HuH-7 (cell line): ENCODE results near the gene MUTYH.
"Not testable (repeated sequence)": the region's sequence is repeated elsewhere in the genome, so short reads cannot be mapped to it uniquely, and the experiment has no call there.

Experiments used
- DNase-seq: peaks from one replicate; pipeline ENCODE4 v3.0.0; 2011; ENCODE audit warnings: low spot score

MUTYH gene

DNA sequence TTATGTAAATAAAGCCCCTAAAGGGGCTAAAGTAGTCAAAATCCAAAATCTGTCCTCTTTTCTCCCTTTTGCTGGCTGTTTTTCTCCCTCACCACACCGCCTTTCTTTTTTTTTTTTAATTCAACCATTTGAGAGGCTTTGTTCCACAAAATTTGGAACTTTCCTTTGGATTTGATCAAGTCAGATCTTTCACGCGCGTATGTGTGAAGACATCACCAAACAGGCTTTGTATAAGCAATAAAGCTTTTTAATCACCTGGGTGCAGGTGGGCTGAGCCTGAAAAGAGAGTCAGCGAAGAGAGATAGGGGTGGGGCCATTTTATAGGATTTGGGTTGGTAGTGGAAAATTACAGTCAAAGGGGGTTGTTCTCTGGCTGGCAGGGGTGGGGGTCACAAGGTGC lies 18.8 kb downstream of the MUTYH start:
- DNase-seq: no peak

DNA sequence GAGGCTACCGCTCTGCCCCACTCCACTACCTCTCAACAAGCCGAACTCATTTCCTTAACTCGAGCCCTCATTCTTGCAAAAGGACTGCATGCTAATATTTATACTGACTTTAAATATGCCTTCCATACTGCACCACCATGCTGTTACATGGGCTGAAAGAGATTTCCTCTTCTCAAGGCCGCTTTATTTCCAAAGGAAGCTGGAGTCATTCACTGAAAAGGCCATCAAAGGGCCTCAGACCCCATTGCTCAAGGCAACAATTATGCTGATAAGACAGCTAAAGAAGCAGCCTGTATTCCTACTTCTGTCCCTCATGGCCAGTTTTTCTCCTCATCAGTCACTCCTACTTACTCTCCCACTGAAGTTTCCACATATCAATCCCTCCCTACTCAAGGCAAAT lies 20.5 kb downstream of the MUTYH start:
- no peak for DNase-seq

DNA sequence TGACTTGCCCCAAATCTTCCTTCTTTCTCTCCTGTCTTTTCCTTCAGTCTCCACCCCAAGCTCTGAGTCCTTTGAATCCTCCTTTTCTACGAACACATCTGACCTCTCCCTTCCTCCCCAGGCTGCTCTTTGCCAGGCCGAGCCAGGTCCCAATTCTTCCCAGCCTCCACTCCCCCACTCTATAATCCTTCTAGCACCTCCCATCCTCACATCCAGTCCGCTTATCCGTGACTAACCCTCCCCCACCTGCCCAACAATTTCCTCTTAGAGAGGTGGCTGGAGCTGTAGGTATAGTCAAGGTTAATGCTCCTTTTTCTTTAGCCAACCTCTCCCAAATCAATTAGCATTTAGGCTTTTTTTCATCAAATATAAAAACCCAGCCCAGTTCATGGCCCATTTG lies 23.1 kb downstream of the MUTYH start:
- no peak for DNase-seq

DNA sequence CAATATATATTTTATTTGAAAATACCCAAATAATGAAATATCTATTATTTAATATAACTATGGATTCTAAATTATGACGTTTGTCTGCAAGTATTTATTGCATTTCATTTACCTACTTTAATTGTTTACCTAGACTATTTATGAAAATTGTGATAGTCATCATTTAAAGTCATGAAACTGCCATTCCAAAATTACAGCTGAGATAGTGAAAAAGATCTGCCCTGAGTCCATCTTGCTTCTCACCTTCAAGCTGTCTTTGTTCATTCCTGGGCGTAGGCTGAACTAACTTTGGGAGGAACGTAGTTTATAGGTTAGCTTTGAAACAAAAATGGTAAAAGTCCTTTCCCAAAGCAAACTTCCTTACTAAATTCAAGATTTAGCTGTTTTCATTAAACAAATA lies 26.0 kb downstream of the MUTYH start:
- no peak for DNase-seq

DNA sequence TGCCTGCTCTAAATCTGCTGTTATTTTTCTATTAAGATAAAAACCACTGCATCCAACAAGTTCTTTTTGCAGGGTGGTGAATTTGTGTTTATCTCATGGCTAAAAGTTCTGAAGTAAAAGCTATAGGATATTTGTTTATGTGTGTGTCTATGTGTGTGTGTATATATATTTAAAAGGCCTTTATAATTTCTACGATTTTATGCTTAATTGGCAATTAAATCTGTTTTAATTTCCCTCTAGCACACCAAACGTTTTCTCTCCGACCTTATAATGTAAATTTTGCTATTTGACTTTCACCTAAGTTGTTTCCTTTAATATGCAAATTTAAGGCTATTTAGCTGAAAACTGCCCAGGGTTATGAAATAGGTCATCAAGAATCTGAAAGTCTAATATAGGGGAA lies 33.3 kb downstream of the MUTYH start:
- DNase-seq: no peak

GRCh38 chr1:45306319-45306718 lies 33.9 kb downstream of the MUTYH start:
- DNase-seq: no peak

DNA sequence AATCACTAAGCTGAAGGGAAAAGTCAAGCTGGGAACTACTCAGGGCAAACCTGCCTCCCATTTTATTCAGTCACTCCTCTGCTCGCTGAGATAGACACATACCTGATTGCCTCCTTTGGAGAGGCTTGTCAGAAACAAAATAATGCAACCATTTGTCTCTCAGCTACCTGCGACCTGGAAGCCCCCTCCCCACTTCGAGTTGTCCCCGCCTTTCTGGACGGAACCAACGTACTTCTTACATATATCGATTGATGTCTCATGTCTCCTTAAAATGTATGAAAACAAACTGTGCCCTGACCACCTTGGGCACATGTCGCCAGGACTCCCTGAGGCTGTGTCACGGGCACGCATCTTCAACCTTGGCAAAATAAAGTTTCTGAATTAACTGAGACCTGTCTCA lies 35.0 kb downstream of the MUTYH start:
- DNase-seq: no peak

DNA sequence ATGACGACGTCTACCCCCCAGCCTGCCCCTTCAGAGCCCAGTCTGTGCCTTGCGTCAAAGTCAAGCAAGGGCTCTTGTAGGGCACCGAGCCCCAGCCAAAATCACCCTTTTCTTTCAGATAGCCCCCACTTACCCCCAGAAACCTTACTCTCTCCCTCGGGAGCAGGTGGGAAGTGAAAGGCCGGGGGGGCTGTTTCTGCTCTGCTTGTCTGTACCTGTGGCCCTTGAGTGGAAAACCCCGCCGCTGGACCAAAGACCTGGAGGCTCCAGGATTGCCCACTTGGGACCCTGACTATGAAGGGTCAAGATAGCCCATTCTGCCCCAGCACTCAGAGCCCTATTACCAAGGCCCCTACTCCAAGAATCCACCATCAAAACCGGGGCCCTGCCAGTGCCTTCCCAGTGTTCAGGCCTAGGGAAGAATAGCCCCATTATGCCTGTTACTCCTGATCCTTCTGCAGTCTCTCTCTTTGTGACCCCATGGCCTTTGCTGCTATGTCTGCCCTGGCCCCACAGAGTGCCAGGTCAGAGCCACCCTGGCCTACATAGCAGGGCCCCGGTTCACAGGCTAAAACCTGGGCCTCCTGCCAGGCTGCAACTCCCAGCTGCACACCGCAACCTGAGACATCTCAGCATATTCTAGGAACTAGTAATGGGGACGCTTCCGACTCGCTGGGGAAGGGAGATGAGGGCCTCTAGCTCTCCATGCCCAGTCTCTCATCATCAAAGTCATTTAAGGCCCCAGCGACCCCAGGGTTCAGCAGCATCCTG lies 35.7 kb downstream of the MUTYH start:
- no peak for DNase-seq

DNA sequence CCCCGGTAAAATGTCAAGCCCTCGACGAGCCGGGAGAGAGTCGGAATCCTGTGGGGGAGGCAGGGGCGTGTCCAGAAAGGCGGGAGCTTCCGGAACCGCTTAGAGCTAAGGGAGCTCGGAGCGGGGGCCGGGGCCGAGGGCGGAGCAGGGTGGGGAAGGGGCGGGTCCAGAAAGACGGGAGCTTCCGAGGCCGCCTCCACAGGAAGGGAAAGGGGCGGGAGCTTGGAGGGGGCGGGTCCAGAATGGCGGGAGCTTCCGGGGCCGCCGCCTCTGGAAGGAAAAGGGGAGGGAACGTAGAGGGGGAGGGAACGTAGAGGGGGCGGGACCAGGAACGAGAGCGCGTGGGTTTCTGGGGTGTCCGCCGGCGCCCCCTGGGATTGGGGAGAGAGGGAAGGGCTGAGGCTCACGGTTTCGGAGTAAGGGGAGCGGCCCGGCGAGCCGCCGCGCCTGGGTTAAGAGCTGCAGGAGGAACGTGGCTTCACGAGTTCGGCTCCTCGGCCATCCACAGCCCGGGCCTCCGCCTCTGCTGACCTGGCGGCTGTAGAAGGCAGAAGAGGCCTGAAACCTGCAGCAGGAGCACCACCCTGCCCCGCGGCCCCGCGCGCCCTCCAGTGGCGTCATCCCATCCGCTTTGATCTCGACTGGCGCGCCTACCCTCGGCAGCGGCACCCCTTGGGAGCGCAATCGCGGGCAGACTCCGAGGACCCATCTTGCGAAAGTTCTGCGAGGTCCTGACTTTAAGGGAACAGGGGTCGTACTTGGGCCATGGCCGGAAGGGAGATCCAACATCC lies 36.5 kb downstream of the MUTYH start:
- peak; percentile 92 for DNase-seq

GRCh38 chr1:45302505-45303150 lies 37.6 kb downstream of the MUTYH start:
- DNase-seq: no peak

DNA sequence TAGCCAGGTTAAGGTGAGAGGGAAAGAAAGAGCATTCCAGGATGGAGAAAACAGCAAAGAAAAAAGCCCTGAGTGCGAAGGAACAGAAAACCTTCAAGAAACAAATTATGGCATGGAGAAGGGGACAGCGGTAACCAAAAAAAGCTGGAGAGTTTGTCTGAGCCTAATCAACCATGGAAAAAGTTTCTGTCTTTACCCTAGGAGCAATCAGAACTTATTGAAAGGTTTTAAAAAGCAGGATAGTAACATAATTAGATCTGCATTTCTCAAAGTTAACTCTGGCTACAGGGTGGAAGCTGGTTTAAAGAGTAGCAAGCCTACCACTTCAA lies 39.6 kb downstream of the MUTYH start:
- no peak for DNase-seq

DNA sequence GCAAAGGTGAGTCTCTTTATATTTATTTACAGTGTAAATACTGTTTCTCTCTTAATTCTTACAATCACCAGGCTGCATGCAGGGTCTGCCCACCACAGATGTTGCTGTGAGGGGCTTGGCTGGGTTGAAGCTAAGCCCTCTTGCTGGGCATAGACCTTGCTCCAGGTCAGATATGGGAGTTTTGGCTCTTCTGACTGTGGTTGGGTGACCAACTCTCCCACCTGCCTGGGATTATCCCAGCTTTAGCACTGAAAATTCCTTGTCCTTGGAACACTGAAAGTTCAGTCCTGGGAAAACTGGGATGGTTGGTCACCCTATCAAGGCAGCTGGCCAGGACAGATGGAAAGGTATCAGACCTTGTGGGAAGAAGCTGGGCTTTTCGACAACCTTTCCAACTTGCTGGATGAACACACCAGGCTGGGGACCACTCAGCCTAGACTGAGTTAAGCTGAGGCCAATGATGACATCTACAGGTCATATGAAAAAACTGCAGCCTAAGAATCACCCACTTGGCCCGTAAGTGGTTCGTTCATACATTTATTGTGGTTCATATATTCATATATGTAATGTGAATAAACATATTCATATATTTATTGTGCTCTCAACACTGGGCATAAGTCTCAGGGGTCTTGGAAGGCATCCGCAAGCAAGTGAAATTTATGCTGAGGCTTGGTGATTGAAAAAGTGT lies 40.1 kb downstream of the MUTYH start:
- DNase-seq: peak; percentile 76

GRCh38 chr1:45299296-45299695 lies 40.9 kb downstream of the MUTYH start:
- no peak for DNase-seq

DNA sequence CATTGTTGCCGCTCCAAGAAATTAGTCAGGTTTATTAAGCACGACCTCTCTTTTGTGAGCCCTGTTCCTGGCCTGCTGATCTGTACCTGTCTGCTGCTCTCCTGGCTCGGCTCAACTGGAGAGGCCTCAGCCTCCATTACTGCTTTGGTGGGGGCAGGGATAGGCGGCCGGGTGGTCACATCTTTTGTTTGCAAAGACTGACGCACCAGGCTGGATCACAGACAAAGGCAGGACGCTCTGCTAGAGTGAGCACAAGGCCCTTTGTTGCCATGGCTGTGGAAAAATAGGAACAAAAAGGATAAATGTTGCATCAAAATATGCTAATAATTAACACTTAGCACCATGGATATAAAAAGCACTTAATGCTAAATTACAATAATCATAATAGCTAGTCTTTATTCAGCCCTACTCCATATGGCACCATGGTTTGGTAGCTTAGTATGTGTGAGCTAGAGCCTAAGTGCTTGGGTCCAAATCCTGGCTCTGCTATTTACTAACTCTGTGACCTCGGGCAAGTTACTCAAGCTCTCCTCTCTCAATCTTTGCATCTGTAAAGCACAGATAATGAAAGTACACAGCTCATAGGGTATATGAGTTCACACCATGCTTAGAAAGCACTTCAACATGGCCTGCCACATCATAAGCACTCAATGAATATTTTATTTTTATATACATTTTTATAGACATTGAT lies 42.4 kb downstream of the MUTYH start:
- no peak for DNase-seq

- DNase-seq: no peak
Measured at GRCh38 chr1:45291716-45292115, 48.5 kb downstream of the MUTYH start.

DNA sequence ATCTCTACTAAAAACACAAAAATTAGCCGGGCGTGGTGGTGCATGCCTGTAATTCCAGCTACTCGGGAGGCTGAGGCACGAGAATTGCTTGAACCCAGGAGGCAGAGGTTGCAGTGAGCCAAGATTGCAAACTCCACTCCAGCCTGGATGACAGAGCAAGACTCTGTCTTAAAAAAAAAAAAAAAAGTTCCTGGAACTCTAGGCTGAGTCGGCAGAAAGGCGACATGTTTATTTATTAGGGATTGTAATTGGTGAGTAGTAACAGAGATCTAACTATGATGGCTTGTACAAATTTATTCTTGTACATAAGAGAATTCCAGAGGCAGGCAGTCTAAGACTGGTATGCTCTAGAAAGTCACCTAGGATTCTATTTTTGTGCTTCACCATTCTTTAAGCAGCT lies 49.2 kb downstream of the MUTYH start:
- not testable (repeated sequence) for DNase-seq

GRCh38 chr1:45286521-45286920 lies 53.7 kb downstream of the MUTYH start:
- not testable (repeated sequence) for DNase-seq

- DNase-seq: not testable (repeated sequence)
Measured at GRCh38 chr1:45284858-45285257, 55.4 kb downstream of the MUTYH start.

DNA sequence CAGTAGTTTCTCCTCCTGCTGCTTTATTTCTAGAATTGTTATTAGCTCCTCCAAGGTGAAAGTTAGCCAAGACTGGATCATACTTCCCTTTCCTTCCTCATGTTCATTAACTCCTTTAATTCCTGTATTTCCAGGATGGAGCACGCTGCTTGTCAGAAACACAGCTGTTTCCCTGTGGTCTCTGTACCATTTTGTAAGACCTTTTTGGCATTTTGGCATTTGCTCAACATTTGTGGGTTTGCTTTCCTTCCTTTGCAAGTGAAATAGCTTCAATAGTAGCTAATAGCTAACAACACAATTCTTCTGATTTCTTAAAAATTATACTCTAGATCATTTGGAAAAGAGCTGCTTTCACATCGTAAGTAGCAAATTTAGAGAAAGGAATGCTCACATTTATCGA lies 57.9 kb downstream of the MUTYH start:
- DNase-seq: no peak
